HS-5 (cell line): ENCODE results near the gene CBX8.

Experiments used
- DNase-seq: peaks from one replicate; pipeline ENCODE4 v3.0.0-alpha.2; 2012; ENCODE audit warnings: low read depth

The CBX8 gene

DNA sequence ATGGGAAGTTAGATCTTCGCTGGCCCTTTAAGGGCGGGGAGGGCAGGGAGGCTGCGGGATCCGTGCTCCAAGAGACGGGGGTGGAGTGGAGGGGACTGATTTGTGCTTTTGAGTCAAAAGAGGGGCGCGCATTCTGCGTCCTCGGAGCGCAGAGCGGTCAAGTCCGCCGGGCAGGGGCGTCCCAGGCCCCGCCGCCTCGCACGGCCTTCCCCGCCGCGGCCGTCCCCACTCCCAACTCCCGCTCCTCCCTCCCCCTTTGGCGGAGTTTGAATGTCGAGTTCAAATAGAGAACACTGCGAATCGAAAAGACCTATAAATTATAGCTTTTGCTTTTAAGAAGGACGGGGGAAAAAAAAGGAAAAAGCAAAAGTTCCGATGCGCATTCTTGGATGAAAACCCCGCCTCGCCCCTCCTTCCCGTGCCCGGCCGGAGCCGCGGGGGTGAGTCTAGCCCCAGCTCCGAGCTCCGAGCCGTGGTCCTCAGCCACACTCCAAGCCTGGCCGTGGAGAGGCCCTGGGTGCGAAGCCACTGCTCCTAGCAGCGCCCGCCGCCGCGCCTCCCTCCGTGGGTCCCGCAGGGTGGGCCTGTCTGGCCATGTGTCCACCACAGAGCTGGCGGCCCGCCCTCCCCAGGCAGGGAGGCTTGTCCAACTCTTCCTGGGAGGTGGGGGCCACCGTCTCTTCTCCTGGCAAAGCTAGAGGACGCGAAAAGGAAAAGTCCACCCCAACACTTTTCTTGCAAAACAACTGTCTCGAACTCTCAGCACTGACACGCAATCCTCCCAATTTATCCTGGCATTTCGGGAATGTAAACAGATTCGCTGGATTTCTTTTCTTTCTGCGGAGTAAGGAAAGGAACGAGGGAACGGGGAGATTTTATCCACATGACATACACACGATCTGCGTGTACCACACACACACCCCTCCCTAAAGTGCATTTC is 3.6 kb downstream of the CBX8 start:
- DNase-seq: peak; percentile 49

DNA sequence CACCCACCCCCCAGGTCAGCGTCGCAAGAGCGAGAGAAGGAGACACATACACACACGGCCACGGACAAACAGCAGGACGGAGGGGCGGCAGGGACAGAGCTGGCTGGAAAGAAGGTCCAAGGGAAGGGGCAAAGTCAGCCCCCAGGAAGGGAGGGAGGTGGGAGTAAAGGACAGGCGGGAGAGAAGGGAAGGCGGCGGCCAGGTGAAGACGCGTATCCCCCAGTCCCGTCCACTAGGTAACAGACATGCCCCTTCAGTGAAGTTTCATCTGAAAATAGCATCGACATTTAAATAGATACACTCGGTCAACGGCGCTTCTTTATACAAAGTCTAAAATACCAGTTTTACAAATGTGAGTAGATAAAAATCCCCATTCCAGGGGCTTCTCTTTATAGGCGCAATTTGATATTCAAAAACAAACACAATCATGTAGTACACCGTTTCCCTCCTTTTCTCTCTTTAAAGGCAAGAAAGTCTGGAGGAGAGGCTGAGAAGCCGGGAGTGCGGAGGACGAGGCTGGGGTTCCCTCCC is 4.5 kb downstream of the CBX8 start:
- no peak for DNase-seq

DNA sequence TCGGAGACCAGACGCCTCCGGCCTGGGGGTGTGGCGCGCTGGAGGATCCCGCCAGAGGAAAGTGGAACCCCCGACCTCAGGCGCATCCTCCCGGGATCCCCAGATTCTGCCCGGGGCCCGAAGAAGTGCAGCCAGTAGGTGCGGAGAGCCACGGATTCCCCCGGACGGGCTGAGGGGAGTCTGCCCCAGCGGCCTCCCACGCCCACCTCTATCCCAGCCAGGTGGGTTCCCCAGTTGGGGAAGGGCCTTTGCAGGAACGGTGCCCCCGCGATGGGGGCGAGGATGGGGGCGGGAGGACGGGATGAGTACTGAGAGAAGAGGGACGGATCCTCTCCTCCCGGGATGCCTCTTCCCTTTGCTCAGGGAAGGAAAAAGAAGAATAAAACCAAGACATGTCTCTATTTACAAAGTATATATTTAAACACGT is 5.1 kb downstream of the CBX8 start:
- DNase-seq: no peak

DNA sequence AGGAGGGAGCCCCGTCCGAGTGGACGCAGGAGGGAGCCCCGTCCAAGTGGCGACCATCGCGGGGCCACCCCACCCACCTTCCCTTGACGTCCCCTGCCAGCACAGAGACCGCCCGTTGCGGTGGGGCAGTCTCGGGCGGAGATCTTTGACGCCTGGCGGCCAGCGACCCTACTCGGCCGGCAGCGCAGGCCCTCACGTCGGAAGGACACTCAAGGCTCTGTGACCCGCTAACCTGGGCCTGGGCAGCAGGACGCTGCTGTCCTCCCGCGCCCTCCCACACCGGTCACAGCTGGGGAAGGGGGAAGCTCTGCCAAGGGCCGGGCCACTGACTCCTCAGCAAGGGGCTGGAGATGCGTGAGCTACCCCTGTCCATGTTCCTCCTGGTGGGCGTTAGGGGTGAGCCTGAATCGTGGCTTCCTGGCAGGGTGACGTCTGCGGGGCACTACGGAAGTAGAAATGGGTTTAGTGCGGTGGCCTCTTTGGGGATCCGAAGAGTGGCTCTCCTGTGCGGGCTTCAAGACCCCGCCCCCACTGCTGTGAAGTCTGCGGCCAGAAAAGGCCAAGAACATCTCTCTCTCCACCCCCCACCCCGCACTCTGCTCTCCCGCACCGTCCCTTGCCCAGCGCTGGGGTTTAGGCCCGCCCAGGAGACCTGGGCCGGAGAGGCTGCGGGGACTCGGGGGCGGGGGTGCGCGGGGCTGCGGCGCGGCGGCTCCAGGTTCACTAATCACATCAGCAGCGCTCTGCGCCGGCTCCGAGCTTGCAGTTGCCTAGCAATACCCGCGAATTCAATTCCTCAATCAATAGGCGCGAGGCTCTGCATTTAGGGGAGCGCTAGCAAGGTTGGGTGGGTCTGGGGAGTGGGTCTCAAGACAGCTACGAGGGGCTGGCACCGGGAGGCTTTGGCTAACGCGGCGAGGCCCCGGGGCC is 5.8 kb downstream of the CBX8 start:
- no peak for DNase-seq

DNA sequence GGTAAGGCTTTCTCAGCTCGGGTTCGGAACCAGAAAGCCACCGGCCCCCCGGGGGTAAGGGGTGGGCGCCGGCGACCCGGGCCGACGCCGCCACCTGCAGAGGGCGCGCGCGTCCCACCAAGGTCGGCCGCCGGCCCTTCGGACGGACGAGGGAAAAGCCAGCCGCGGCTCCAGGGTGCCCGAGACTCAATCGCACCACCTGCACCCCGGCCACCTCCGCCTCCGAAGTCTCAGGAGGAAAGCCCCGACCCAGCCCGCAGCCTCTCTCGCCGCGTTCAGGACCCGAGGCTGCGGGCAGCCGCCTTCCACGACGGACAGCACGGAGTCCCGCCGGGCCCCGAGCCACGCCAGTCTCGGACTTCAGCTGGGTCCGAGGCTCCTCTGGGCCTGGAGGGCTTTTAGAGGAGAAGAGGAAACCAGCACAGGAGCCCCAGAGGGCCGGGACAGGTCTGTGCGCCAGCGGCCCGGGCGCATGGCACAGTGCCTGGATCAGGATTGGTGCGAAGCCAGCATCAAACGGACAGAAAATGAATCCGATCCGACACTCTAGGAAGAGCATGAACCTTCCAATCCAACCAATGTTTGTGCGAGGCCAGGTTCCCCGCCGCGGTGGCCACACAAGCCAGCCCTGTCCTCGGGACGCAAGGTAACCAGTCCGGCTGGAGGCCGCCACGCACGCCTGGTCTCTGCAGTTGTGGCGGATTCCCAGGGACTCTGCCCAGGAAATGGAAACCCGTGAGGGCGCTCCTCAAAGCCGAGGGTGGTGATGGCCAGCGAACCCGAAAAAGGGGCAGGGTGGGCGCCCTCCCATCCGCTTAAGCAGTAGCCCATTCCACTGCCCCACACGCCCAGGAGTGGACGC is 6.7 kb downstream of the CBX8 start:
- no peak for DNase-seq

DNA sequence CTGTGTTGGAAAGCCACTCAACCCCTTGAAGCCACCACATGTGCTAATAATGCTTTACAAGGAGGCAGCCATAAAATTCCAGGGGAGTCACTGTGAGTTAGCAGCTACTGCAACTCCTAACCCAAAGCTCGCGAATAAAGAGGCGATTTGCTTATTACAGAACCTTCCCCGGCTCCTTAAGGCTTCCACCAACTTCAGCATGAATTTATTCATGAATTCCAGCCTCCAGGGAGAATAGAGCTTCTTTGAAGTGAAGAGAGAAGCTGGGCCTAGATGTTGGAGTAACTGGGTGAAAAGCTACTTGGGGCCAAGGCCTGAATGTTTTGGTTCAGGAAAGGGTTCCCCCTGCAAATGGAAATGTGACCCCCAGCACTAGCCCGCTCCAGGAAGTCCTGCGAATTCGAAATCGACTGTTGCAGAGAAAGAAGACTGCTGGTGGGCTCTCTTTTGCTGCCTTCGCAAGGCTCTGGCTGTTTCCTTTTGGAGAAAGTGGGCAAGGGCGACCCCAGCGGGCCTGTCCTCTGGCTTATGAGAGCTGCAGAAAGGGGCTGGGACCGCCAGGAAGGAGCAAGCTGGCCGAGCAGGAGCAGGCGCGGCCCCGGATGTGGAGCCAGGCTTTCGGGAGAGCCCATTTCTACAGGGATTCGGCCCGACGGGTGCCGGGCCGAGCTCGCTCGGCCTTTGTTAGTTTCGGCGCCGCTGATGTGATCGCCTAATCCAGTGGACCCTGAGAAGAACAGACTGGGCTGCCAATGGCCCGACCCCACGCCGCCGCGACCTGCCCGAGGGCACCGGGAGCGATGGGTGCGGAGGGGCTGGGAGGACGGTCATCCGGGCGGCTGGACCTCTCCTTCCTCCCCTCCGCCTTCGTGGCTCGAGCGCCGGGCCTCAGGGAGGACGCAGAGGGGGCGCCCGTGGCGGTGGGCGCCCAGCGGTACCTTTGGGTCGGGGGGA is 7.6 kb downstream of the CBX8 start:
- DNase-seq: no peak

DNA sequence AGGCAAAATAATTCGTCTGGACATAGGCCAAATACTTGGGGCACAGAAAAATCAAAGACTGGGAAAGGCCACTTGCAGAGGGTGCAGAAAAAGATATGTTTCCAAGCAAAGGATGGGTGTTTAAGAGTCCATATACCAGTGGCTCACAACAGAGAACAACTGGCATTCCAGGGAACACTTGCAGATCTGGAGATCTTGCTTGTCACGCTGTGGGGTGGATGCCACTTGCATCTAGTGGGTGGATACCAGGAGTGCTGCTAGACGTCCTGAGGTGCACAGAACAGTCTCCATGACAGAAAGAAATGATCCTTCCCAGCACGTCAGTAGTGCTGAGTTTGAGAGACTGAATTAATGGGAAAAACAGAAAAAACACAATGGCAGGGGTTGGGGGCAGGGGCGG is 8.4 kb downstream of the CBX8 start:
- DNase-seq: no peak

DNA sequence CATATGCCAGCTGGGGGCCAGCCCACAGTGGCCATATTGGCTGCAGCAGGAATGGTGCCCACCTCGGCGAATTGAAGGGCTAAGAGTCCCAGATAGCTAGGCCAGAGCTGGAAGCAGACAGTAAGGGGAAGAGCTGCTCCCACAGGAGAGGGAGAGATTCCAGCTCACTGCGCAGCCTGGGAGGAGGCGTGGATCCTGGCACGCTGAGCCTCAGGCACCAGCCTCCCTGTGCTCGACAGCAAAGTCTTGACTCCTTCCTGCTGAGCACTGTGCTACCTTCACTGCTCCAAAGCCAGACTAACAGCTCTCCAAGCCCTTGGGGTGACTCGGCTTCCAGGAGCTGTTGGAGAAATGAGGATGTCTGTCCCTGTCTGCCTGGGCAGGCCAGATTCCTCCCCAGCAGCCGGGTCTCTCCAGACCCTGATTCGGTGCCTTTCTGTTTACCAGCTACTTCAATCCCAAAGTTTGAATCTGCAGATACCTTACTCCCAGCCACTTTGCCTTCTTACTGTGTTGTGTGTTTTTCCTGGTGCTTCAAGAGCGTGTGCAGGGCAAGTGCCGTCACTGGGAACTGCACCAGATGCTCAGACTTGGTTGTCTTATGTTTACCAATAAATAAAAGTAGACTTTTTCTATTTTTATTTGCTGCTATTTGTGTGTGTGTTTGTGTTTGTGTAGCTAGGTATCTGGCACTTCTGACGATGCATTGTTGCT is 9.8 kb downstream of the CBX8 start:
- no peak for DNase-seq

DNA sequence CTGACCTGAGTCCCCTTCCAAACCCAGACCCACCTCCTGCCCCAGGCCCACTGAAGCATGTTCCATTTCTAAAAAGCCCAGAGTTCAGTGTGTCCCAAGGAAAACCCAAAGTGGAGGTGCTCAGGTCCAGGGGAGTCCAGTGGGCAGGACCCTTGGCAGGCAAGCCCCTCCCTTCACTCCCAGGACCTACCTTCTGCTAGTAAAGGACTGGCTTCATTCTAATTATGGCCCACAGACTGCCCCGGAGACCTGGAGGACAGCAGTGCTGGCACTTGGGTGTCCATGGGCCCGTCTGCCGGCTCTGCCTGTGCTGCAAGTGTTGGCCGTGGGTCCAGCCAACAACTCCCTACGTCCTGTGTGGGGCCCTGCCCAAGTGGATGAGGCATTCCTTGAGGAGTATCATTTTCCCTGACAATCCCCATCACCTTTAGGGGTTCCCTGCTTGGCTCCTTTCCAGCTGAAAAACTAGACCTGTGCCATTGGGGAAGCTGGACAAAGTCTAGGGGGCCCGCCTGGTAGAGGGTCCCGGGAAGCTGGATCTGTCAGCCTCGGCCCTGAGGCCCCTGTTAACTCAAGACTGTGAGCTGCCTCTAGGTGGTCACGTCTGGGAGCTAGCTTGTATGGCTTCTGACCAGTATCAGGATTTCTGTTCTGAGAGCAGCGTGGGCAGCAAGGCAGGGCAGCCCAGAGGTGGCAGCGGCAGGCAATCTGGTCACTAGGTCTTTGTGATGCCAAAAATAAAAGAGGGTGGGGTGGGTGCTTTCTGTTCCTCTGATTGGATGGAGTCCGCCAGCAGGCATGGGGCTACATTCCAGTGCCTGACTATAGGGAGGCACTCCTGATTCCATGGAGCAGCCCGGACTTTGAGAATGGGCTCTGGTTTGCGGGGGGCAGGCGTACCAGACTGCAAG is 10.7 kb downstream of the CBX8 start:
- no peak for DNase-seq

DNA sequence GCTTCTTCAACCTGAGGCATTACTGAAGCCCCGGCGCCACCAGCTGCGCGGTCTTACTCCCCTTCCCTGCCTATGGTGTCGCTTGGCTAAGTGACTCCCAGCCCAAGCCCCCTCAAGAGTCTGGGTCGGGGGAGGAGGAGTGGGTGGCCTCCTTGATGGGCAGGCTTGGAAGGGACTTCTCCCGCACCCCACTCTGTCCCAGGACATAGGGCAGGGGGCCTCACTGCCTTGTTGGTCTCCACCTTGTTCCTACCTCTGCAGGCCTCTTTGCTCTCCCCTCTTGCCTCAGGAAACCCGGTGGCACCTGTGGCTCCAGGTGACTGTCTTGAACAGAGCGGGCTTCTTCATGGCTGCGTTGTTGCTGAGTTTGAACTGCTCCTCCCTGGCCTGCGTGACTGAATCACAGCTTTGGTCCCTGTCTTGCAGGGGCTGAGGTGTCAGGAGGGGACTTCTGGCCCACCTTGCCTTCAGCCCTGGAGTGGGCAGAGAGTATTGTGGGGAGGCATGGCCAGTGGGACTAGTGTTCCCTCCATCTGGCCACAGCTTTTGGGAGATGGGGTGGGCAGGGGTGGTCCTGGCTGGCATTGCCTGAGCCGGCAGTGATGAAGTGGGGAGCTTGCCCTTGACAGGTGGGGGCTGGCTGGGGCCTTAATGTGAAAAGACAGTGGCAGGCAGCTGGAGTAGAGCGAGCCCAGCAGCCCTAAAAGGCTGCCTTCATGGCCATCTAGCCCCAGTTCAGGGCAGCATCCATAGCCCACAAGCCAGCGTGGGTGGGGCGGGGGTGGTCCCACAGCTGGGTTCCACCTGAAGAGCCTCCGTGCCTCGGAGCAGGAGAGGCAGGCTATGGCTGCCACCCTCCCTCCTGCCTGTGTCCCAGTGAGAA is 11.6 kb downstream of the CBX8 start:
- no peak for DNase-seq

DNA sequence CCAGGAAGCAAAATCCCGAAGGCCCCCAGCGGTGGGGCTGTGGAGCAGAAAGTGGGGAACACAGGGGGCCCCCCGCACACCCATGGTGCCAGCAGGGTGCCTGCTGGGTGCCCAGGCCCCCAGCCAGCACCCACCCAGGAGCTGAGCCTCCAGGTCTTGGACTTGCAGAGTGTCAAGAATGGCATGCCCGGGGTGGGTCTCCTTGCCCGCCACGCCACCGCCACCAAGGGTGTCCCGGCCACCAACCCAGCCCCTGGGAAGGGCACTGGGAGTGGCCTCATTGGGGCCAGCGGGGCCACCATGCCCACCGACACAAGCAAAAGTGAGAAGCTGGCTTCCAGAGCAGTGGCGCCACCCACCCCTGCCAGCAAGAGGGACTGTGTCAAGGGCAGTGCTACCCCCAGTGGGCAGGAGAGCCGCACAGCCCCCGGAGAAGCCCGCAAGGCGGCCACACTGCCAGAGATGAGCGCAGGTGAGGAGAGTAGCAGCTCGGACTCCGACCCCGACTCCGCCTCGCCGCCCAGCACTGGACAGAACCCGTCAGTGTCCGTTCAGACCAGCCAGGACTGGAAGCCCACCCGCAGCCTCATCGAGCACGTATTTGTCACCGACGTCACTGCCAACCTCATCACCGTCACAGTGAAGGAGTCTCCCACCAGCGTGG is 12.4 kb downstream of the CBX8 start:
- DNase-seq: no peak

DNA sequence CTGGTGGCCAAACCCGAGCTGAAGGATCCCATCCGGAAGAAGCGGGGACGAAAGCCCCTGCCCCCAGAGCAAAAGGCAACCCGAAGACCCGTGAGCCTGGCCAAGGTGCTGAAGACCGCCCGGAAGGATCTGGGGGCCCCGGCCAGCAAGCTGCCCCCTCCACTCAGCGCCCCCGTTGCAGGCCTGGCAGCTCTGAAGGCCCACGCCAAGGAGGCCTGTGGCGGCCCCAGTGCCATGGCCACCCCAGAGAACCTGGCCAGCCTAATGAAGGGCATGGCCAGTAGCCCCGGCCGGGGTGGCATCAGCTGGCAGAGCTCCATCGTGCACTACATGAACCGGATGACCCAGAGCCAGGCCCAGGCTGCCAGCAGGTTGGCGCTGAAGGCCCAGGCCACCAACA is 13.0 kb downstream of the CBX8 start:
- no peak for DNase-seq

DNA sequence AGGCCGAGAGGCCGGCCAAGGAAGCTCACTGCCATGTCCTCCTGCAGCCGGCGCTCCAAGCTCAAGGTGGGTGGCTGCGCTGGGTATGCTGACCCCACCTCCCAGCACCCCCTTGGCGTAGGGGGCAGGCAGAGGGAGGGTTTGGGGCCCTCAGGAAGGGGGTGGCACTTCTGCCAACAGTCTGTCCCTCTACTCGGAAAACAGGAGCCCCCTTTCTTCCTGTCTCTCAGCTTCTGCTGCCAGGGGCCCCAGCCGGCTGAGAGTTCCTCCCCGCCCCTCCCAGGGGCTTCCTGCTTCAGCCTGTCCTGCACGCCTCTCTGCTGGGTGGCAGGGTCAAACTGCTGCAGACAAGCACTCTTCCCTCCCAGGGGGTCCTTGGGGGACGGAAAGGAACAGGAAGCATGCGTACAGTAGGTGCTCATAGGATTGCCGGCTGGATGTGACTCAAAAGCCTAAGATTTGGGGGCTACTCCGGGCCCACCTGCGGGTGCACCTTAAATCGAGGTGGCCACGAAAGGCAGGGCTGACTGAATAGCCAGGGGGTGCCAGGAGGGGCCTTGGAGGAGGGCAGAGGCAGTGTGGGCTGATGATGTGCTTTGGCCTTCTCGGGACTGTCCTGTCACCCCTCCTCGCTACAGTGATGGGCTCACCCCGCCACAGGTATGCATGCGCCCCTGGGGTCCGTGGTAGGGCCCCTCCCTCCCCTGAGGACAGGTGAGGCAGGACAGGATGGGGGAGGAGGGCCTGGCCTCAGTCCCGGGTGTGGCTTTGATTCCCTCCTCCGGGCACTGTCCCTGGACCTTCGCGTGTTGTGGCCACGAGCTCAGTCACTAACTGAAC is 14.9 kb downstream of the CBX8 start:
- no peak for DNase-seq

DNA sequence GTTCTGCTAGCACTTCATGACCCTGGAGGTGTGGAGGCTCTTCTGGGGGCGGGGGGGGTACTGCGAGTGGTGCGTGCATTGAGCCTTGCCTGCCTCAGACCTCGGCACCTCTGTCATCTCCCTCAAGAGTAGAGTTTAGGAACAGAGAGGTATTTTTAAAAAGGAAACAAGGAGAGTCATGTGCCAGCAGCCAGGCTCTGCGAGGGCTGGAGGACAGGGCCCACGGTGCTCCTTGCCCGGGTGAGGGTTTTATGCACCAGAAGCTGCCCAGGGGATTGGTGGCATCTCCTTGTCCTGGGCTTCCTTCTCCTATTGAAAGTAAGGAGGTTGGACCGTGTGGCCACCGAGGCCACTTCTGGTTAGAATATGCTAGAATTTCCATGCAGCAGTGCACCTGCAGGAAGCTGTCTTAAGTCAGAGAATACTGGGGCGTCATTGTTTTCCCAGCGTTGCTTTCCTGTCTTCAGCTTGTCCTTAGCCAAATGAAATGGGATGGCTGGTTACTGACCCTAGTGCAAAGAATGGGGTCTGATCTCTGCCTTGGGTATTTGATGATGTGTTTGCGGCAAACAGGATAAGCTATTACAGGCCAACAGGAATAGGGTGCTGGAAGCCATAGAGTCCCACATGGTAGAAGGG is 15.7 kb downstream of the CBX8 start:
- DNase-seq: no peak

DNA sequence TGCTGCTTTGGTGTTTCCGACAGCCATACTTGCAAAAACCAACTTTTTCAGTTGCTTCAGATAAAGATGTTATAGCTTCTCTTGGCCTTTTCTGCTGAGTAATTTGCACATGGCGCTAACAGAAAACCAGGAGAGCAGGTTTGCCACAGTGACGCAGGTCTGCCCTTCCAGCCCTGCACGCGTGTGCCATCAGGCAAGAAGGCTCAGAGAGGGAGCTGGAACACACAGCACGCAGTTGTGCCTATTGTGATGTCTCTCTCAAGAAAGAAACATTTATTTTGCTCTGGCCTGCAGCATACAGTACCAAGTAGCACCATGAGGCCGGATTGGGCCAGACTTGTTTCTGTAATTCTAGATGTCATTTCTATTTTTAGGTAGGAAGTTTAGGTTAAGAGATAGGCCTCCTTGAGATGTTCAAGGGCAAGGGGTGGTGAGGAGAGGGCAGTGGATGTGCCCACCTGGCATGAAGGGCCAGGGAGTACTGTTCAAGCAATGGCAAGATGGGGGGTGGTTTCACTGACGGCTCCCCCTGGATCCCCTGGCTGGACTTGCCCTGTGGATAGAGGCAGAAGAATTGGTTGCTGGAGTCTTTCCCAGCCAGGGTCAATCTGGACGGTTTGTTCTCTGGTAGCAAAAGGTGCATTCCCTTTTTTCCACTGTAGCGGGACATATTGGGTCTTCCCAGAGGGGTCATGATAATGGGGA is 17.1 kb downstream of the CBX8 start:
- no peak for DNase-seq
